ENCODE measurements around the gene TRUB2. TPM values are rescaled to one million over a fixed set of nuclear protein-coding genes. Genes with fewer than 3 reads are reported as not detected.

TRUB2 gene
- total and polyA plus RNA-seq, 2 of the 13 experiments (the other 11 are each of a cell fraction or from before 2014, with no cell fraction given) = 22.3 to 41.2 TPM

GRCh38 chr9:128335914-128336313, 13.7 kb upstream of the TRUB2 start:
- WGBS (ENCODE audit: low lambda C conversion rate) = 90% methylated on average over 2 of the region's 2 CpGs
- H3K27ac ChIP-seq (ENCODE audit: extremely low read length, insufficient read depth, low read length) = no peak overlapping the region
- no peak overlapping the region for H2AFZ ChIP-seq (ENCODE audit: low read length)
- no peaks in the 10 kb centered on the region for H3K9me3 ChIP-seq (ENCODE audit: low read length)
- H3K27me3 ChIP-seq (ENCODE audit: control insufficient read depth in 1 of 2, insufficient read depth in 2 of 2, low read length in 2 of 2) = no peaks in the 10 kb centered on the region
- H3K4me2 ChIP-seq (ENCODE audit: low read depth, low read length) = no peak overlapping the region
- no peak for DNase-seq (ENCODE audit: low spot score)
- TF ChIP-seq, protein P1, sequence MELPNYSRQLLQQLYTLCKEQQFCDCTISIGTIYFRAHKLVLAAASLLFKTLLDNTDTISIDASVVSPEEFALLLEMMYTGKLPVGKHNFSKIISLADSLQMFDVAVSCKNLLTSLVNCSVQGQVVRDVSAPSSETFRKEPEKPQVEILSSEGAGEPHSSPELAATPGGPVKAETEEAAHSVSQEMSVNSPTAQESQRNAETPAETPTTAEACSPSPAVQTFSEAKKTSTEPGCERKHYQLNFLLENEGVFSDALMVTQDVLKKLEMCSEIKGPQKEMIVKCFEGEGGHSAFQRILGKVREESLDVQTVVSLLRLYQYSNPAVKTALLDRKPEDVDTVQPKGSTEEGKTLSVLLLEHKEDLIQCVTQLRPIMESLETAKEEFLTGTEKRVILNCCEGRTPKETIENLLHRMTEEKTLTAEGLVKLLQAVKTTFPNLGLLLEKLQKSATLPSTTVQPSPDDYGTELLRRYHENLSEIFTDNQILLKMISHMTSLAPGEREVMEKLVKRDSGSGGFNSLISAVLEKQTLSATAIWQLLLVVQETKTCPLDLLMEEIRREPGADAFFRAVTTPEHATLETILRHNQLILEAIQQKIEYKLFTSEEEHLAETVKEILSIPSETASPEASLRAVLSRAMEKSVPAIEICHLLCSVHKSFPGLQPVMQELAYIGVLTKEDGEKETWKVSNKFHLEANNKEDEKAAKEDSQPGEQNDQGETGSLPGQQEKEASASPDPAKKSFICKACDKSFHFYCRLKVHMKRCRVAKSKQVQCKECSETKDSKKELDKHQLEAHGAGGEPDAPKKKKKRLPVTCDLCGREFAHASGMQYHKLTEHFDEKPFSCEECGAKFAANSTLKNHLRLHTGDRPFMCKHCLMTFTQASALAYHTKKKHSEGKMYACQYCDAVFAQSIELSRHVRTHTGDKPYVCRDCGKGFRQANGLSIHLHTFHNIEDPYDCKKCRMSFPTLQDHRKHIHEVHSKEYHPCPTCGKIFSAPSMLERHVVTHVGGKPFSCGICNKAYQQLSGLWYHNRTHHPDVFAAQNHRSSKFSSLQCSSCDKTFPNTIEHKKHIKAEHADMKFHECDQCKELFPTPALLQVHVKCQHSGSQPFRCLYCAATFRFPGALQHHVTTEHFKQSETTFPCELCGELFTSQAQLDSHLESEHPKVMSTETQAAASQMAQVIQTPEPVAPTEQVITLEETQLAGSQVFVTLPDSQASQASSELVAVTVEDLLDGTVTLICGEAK (IDR thresholded peaks at IDR 0.05) = no peak
- TF ChIP-seq, protein P1 (CRISPR knock-in tag; IDR thresholded peaks at IDR 0.05) = no peak
- TF ChIP-seq NCOR1 (IDR thresholded peaks at IDR 0.05; ENCODE audit: borderline replicate concordance, low read length) = no peak
- TF ChIP-seq ZNF142 (CRISPR knock-in tag; IDR thresholded peaks at IDR 0.05) = no peak
- peak; percentile 60 for TF ChIP-seq AGO2 (optimal IDR thresholded peaks at IDR 0.05; ENCODE audit: low read depth, low read length)
- ATAC-seq = no peak
- POLR2A ChIA-PET = no interaction called here
- H3K36me3 ChIP-seq (replicated peaks in 1 of 2; ENCODE audit: control insufficient read depth in 1 of 2, insufficient read depth in 2 of 2, low read length in 2 of 2) = peaks cover 4 to 18% of the 10 kb centered on the region in 2 experiments; a peak in 4 of 5 replicates
- FAIRE-seq = no peak
- intact Hi-C loops (cut with micrococcal nuclease; ENCODE audit: unreplicated experiment) = no loop called here
- CTCF ChIA-PET (ENCODE audit: low intra/inter-chr PET ratio, low total read pairs) = no interaction called here
- no peaks in the 10 kb centered on the region for H4K20me1 ChIP-seq (ENCODE audit: insufficient read depth, low read length)
- H3K9ac ChIP-seq (ENCODE audit: insufficient read depth, low read depth, low read length) = no peak overlapping the region
- in situ Hi-C loops (cut with HindIII; ENCODE audit: extremely low pct_ligation_motif_present, low pct_unique_long_range_greater_than_20kb) = no loop called here
- no peaks in the 10 kb centered on the region for H3K79me2 ChIP-seq (ENCODE audit: insufficient read depth, low read length)
- H3K4me1 ChIP-seq (ENCODE audit: insufficient read depth, low read length) = peaks cover 14% of the 10 kb centered on the region
- no TSS peak for BruUV-seq (replicated peaks)
- H3K4me3 ChIP-seq (replicated peaks in 1 of 3; ENCODE audit: insufficient read depth in 1 of 3, low read depth in 2 of 3, low read length in 3 of 3) = no peak overlapping the region
